ENCODE measurements around the gene GDNF.

DNA sequence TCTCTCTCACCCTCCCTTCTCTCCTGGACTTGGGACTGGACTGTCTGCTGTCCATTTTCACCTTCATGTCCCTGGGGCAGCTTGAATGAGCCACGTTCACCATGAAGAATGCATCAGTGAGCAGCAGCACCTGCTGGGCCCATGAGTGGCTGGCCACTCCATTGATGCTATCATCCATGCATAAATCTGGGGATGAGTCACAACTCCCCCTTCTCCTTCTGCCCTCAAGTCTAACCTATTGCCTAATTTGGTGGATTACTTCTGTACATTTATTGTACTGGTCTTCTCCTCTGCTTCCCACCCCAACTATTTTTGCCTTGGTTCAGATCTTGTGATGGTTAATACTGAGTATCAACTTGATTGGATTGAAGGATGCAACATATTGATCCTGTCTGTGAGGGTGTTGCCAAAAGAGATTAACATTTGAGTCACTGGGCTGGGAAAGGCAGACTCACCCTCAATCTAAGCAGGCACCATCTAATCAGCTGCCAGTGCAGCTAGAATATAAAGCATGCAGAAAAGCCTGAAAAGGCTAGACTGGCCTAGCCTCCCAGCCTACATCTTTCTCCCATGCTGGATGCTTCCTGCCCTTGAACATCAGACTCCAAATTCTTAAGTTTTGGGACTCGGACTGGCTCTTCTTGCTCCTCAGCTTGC lies 46.7 kb downstream of the GDNF start:
- TF ChIP-seq EP300 (IDR thresholded peaks at IDR 0.05), result no peak
- TF ChIP-seq POLR2AphosphoS5 (IDR thresholded peaks at IDR 0.05), result no peak
- TF ChIP-seq, protein P1, sequence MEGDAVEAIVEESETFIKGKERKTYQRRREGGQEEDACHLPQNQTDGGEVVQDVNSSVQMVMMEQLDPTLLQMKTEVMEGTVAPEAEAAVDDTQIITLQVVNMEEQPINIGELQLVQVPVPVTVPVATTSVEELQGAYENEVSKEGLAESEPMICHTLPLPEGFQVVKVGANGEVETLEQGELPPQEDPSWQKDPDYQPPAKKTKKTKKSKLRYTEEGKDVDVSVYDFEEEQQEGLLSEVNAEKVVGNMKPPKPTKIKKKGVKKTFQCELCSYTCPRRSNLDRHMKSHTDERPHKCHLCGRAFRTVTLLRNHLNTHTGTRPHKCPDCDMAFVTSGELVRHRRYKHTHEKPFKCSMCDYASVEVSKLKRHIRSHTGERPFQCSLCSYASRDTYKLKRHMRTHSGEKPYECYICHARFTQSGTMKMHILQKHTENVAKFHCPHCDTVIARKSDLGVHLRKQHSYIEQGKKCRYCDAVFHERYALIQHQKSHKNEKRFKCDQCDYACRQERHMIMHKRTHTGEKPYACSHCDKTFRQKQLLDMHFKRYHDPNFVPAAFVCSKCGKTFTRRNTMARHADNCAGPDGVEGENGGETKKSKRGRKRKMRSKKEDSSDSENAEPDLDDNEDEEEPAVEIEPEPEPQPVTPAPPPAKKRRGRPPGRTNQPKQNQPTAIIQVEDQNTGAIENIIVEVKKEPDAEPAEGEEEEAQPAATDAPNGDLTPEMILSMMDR (IDR thresholded peaks at IDR 0.05), result no peak
